Fibroblast of pulmonary artery (primary cell): ENCODE results near the gene CLDN7.
A peak's percentile ranks its signal among the peaks of the same experiment; 100 is the strongest.

Source experiments
- DNase-seq: peaks from one replicate; pipeline ENCODE4 v3.0.0-alpha.2; 2010; ENCODE audit warnings: low read depth
- H3K4me3 ChIP-seq: replicated peaks from 2 replicates; pipeline ENCODE4 v1.5.1; 2011; ENCODE audit warnings: low read depth, mild to moderate bottlenecking, control low read depth, low read length, moderate library complexity
- CTCF ChIP-seq: IDR thresholded peaks from 2 replicates; pipeline ENCODE4 v1.5.1; 2011; ENCODE audit warnings: mild to moderate bottlenecking, control low read depth, low read length, inconsistent platforms; ENCODE audit errors: missing control alignments

Gene CLDN7

GRCh38 chr17:7214300-7215135, 47.8 kb downstream of the CLDN7 start:
- peak; percentile 57 for TF ChIP-seq CTCF
- peak; percentile 96 for DNase-seq
- peak overlapping the region; percentile 61 for H3K4me3 ChIP-seq

GRCh38 chr17:7213895-7214299, 48.4 kb downstream of the CLDN7 start:
- DNase-seq, result peak; percentile 84
- peak overlapping the region; percentile 61 for H3K4me3 ChIP-seq
- peak; percentile 33 for TF ChIP-seq CTCF

GRCh38 chr17:7211491-7212273, 50.6 kb downstream of the CLDN7 start:
- H3K4me3 ChIP-seq, result peak overlapping the region; percentile 29
- no peak for DNase-seq
- TF ChIP-seq CTCF, result no peak
